ENCODE data around the gene YES1. TPM values are rescaled to one million over a fixed set of nuclear protein-coding genes. Genes with fewer than 3 reads are reported as not detected.

YES1 gene
- total and polyA plus RNA-seq, 2 donors (not counting 3 experiments of a cell fraction or from before 2014, with no cell fraction given), result 16.5 to 92.3 TPM

- no peak overlapping the region for H3K4me3 ChIP-seq (replicated peaks in 1 of 3; ENCODE audit: insufficient read depth in 1 of 3, low read depth in 1 of 3, low read length in 3 of 3)
- H3K79me2 ChIP-seq (ENCODE audit: control insufficient read depth, insufficient read depth, low read length), result no peaks in the 10 kb centered on the region
- dilution Hi-C loops (cut with MboI; ENCODE audit: extremely low pct_ligation_motif_present, low sequenced_read_pairs), result no loop called here
- peaks cover 0 to 2% of the 10 kb centered on the region in 2 experiments for H3K36me3 ChIP-seq (ENCODE audit: control insufficient read depth in 2 of 2, extremely low read depth in 1 of 2, insufficient read depth in 2 of 2, low read length in 2 of 2)
- peaks cover 4% of the 10 kb centered on the region for H3K4me1 ChIP-seq (ENCODE audit: control insufficient read depth, extremely low read depth, insufficient read depth, low read length)
- TF ChIP-seq MYC (IDR thresholded peaks at IDR 0.05; ENCODE audit: low read depth, low read length) (no peak), POLR2AphosphoS5 (IDR thresholded peaks at IDR 0.05; ENCODE audit: insufficient read depth, low read depth, low read length) (no peak), JUN (IDR thresholded peaks at IDR 0.05; ENCODE audit: borderline replicate concordance, insufficient read depth, insufficient read length, low read depth) (no peak), FOS (IDR thresholded peaks at IDR 0.05; ENCODE audit: borderline replicate concordance, insufficient read depth, low read length) (no peak), EZH2 (IDR thresholded peaks at IDR 0.05; ENCODE audit: borderline replicate concordance, low read depth, low read length, severe bottlenecking) (no peak), POLR2A (IDR thresholded peaks at IDR 0.05; ENCODE audit: low read depth, low read length) (no peak), CTCF (IDR thresholded peaks at IDR 0.05; ENCODE audit: extremely low read depth in 1 of 2, insufficient read depth in 1 of 2, low read depth in 1 of 2, low read length in 2 of 2) (no peak), GATA2 (IDR thresholded peaks at IDR 0.05; ENCODE audit: insufficient read depth, insufficient read length, low read depth, low read length) (no peak), MAX (IDR thresholded peaks at IDR 0.05; ENCODE audit: insufficient read depth, insufficient read length) (no peak)
- FAIRE-seq, result no peak
- H3K4me2 ChIP-seq (ENCODE audit: insufficient read depth, low read length), result no peak overlapping the region
- no peaks in the 10 kb centered on the region for H3K9me3 ChIP-seq (replicated peaks; ENCODE audit: control insufficient read depth, insufficient read depth, low read length)
- H3K27ac ChIP-seq (ENCODE audit: insufficient read depth, low read depth, low read length), result no peak overlapping the region
- ChIA-PET CTCF (interaction anchor here (1.2 to 1.3 kb wide), 2 partner anchors 99 to 107 kb away, joined by 3 to 4 read pairs; no protein-coding TSS in a partner anchor), POLR2A (no interaction called here)
- intact Hi-C loops (cut with micrococcal nuclease), result no loop called here
- H3K9me1 ChIP-seq (replicated peaks; ENCODE audit: control insufficient read depth, extremely low read depth, insufficient read depth, low read length), result no peaks in the 10 kb centered on the region
- no peaks in the 10 kb centered on the region for H4K20me1 ChIP-seq (replicated peaks; ENCODE audit: control insufficient read depth, extremely low read depth, insufficient read depth, low read length)
- no peaks in the 10 kb centered on the region for H3K27me3 ChIP-seq (ENCODE audit: control insufficient read depth in 2 of 2, insufficient read depth in 2 of 2, low read length in 2 of 2)
- no peak overlapping the region for H2AFZ ChIP-seq (ENCODE audit: low read depth, low read length)
- no peak overlapping the region for H3K9ac ChIP-seq (replicated peaks; ENCODE audit: extremely low read depth, insufficient read depth, low read length)
- TSS peak; percentile 23 for BruUV-seq (replicated peaks)
- no peak for DNase-seq (ENCODE audit: low read depth, low spot score)
Observed at GRCh38 chr18:723541-724080, 88.4 kb downstream of the YES1 start.

All from endothelial cell of umbilical vein (primary cell).